COLO668 (cell line): Measurements from ENCODE around the gene ADGRF1.
A peak's percentile ranks its signal among the peaks of the same experiment; 100 is the strongest.
"Not testable (repeated sequence)": the region's sequence is repeated elsewhere in the genome, so short reads cannot be mapped to it uniquely, and the experiment has no call there.

ENCODE experiments used
- DNase-seq: peaks from one replicate; lab custom pipeline; 2025; ENCODE audit not compliant: unreplicated experiment; lab: John Stamatoyannopoulos, UW

Gene ADGRF1

DNA sequence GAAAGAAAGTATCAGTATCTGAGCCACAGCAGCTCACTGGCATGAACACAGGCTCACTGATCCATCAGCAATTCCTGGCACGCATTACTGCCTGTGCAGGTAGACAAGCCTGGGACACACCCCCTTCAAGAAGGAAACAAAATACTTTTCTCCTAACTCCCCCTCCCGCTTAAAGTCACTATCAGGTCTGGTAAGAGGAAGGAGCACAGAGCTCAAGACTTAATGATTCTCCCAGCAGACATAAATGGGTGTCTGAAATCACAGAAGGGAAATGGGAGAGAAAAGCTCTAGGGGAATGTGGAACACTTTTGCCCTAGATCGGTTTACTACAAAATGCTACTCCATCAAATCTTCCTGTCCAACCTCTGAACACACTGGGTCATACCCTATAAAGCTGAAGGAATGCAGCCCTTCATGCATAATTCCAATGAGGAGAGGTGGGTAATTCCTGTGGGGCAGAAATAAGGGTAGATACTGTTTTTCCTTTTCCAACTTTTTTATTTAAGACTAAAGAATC, at the start of gene ADGRF1:
ADGRF1 (minus strand) TSS at position 58 of the 517 bp plus-strand sequence. CDS start 13,271 bp downstream, outside the sequence.
- no peak for DNase-seq

DNA sequence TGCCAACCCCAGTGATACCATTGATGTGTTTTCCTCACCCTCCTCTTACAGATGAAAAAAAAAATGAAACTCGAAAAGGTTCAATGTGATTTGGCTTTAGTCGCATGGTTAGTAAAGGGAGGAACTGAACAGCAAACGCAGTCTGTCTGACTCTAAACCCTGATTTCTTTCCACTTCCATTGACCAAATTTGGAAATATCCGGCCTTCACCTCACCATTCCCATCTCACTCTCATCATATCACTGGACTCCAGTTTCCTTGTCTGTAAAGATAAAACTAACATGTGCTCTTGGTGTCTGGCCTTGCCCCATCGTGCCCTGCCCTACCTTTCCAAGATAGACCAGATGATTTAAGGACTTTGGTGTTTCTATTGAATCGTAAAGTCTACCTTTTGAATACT, 48.7 kb upstream of the ADGRF1 start:
- no peak for DNase-seq

DNA sequence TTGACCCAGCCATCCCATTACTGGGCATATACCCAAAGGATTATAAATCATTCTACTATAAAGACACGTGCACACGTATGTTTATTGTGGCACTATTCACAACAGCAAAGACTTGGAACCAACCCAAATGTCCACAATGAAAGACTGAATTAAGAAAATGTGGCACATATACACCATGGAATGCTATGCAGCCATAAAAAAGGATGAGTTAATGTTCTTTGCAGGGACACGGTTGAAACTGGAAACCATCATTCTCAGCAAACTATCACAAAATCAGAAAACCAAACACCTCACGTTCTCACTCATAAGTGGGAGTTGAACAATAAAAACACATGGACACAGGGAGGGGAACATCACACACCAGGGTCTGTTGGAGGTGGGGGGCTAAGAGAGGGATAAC, 47.3 kb upstream of the ADGRF1 start:
- DNase-seq = not testable (repeated sequence)

DNA sequence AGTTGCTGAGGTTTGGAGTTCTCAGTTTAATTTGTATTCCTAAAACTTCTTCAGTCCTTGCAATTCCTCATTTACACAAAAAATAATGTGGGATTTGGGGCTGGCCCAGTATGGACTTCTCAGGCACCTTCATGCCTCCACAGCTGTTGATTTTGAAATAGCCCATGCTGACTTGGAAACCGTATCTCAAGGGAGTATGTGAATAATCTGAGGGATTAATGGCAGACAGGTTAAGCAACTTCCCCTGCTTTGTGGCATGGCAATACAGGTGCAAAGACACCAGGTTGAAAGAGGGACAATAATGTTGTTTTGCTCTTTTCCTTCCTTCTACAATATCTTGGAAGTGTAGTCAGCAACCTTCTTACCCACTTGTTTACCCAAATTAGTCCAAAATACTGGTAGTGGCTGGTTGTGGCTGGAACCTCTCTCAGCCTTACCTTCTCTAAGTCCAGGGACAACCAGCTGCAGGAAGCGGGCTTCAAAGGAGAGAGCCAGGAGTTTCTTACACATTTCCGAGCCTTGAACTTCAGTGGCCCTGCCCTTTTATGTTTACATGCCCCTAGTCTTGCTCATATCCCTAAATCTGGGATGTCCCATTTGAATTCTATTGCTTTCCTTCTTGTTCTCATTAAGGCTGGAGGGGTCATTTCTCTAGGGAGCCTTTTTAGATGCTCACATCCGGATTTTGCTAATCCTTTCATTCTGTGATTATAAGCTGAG, 44.1 kb upstream of the ADGRF1 start:
- no peak for DNase-seq

DNA sequence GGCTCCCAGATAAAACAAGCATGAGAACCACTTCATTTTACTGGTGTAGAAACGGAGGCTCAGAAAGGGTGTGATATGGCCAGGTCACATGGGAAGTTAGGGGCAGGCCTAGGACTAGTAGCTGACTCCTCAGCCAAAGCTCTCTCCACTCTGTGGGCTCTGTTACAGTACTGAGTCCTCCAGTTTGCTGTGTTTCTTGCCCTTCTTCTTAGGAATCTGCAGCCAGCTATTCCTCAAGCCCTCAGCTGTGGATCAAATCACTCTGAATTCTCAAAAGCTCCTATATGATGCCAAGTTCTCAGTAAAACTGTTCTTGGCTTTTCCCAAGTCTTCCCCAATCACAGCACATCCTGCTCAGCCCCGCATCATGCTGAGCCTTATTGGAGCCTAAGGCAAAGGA, 42.5 kb upstream of the ADGRF1 start:
- DNase-seq = no peak

DNA sequence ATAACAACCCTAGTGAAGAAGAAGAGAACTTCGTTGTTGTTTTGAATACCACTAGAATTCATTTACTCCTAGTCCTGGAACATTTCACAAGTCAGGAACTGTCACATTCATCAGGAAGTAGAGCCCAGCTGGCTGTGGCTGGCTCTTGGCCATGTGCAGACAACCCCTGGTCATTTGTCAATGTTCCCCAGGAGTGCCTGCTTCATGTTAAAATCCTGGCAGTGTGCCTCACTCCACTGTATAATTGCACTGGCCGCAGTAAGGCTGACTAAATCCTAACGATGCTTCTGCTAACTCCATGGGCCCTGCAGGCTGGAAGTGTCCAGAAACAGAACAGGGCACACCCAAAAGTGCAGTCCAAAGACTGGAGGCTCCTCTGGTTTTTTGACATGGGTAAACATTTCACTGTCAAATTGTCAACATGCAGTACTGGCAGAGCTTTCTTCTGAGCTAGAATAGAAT, 41.5 kb upstream of the ADGRF1 start:
- DNase-seq = peak; percentile 41

DNA sequence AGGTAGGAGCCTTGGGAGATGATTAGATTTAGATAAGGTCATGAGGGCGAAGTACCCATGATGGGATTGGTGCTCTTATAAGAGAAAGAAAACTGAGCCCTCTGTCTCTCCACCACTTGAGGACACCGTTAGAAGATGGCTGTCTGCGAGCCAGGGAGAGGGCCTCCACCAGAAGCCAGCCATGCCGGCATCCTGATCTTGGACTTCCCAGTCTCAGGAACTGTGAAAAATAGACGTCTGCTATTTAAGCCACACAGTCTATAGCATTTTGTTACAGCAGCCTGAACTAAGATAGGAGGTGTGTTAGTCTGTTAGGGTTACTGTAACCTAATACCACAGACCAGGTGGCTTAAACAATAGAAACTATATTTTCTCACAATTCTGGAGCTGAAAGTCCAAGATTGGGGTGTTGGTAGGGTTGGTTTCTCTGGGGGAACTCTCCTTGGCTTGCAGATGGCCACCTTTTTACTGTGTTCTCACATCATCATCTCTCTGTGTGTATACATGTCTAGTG, 38.0 kb upstream of the ADGRF1 start:
- DNase-seq = no peak

DNA sequence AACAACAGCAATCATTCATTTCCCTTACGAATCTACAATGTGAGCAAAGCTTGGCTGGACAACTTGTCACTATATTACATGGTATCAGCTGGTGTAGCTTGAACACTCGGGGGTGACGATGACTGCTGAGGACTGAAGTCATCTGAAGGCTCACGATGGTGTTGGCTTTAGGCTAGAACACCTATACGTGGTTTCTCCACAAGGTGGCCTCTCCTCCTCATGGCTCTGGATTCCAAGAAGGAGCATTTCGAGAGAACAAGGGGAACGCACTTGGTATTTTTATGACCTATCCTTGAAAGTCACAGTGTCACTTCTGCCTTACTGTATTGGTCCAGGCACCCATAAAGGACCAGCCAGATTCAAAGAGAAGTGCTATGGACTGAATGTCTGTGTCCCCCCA, 37.5 kb upstream of the ADGRF1 start:
- no peak for DNase-seq

DNA sequence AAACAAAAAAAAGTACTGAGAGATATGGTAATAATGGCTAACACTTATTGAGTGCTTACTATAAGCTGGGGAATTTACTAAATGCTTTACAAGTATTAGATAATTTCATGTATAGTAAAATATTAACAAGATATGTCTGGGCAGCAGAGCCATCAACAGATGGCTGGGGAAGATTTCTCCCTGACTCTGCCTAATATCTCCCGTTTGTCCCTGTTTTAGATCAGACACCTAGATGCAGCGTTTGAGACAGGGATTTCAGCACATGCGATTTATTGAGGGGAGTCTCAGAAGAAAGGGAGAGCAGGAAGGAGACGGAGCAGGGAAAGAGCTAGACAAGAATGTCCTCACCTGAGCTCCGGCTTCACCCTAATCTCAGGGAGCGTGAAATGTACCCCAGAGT, 36.9 kb upstream of the ADGRF1 start:
- no peak for DNase-seq

DNA sequence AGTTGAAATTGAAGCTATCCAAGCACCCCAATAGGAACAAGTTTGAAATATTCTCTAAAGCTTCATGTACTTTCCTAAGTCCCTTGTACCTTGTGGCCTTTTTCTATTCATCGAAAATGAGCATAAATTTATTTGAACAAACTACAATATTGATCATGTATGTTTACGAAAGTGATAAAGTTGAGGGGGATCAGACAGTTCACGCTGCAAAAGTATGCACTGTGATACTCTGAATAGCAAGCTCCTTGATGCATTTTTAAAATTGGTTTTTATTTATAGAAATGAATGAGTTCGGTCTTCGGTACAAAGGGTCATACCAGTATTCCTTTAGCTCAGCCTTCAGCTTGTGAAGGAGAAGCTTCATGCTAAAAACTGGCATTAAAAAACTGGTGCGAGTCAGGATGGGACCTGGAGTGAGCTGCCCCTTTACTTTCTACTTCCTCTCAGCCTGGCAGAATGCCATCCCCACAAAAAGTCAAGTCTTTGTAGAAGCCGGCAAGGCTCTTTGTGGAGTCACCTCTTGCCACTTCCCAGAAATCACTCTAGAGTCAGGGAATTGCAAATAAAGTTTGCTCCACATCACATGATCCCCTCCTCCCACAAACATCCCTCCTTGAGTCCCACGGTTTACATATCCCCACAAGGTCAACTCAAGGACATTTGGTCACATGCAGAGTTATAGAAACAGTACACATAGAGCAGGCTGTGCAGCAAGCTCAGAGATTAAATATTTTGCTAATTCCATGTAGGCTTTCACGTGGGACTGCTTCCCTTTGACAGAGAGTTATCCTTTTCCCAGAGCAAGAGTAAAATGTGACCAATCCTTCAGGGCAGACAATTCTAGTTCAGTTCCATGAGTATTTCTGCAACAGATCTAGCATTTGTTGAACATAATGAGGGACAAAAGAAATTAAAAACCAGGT, 34.6 kb upstream of the ADGRF1 start:
- no peak for DNase-seq

DNA sequence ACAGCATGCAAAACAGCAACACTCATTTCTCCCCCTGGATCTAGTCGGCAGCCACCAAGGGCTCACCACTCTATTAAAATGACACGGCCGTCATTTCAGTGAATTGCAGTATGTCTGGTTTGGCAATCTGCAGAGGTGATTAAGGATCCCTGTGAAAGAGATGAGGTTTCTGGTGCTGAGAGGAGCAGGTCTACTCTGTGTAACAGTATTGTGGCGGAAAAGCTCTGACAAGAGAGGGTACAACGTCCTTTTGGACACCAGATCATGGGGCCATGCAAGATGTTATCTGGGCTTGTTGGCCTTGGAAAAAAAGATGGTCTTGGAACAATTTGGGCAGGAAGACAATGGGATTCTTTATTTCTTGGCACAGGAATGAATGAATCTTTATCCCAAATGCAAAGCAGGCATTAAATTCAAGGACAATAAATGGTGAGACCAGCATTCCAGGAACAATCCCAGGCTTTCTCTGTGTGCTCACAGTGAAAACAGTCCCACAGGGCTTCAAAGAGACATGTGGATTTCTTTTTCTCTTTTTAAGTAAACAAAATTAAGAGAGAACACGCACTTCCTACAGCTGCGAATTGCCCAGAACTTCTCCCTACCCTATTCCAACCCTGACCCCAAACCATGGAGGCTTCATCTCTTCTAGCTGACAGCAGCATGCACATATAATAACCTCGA, 33.7 kb upstream of the ADGRF1 start:
- DNase-seq = no peak

DNA sequence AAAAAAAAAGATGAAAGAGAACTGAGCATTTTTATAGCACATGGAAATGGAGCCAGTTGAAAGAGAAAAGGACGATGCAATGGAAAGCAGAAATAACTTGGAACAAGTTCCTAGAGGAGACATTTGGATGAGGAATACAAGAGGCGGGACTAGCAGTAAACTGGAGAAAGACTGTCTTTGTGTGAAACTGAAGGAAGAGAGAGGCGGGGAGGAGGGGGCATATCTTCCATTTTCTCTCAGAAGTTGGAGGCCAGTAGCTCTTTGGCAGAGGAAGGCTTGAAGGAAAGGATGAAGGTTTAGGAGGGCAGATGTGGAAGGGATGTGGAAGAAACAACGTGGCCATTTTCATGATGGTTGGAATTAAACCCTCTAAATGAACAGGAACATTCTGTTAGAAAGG, 33.0 kb upstream of the ADGRF1 start:
- no peak for DNase-seq

DNA sequence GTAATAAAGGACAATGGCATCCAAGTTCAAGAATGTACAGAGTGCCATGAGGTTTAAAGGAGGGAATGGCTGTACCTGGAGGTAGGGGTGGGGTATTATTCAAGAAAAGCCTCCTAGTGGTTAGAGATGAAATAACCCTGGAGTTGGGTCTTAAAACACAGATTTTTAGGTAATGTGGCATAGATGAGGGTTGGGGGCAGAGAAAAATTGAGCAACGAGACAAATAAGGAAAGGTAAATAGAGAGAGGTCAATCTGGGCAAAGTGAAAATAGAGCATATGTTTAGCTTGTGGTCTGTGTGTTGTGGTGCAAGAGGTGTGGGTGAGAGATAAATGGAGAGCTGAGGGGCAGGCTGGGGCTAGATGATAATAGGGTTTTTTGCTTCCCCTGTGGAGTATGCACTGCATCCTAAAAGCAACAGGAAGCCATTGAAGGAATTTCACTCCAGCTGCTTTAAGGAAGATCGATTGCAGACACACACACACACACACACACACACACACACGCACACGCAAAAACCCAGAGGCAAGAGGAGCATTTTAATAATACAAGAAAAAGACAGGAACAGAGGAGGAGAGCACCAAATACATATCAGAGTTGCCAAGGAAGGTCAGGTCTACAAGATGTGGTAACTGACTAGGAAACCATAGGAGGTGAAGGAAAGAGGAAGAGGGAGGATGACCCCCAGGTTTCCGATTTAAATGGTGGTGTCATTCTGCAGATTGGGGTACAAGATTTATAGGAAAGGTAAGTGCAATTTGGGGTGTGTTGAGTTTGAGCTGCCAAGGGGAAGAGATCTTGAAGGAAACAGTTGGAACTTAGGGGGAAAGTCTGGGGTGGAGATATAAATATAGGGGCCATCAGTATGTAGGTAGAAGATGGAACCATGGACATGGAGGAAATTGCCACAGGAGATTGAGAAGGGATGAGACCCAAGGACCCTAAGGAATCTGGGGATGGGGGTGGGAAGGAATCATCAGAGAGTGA, 31.3 kb upstream of the ADGRF1 start:
- DNase-seq = no peak

DNA sequence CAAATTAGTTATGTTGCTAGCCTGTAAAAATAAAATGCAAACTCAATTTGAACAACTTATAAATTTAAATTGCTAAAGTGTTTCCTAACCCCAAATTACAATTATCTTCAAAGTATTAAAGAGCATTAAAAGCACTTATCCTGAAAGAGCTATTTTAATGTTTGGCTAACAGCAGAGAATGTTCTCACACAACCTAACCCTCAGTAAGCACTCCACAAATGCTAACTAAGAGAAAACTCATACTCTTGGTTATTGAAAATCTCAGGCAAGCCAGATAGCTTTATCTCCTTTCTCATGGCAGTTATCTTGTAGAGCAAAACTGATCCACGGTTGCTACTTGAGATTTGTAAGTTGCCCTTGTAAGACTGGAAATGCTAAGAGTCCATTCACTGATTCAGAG, 30.5 kb upstream of the ADGRF1 start:
- no peak for DNase-seq

DNA sequence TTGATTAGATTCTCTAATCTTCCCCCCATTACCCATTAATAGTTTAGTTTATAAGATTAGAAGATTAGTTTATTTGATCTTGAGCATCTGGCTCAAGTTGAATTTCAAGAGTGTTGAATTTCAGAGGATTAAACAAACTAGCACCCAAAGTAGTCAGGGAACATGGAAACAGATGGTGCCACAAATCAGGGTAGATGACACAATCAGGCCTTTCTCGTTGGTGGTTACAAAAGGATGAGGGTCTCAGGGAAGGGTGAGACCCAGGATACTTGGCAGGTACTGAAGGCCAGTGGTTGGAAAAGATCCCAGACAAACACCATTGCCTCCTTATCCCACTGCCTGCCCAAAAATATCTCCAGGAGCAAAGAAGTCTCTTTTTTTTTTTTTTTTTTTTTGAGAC, 29.5 kb upstream of the ADGRF1 start:
- no peak for DNase-seq

DNA sequence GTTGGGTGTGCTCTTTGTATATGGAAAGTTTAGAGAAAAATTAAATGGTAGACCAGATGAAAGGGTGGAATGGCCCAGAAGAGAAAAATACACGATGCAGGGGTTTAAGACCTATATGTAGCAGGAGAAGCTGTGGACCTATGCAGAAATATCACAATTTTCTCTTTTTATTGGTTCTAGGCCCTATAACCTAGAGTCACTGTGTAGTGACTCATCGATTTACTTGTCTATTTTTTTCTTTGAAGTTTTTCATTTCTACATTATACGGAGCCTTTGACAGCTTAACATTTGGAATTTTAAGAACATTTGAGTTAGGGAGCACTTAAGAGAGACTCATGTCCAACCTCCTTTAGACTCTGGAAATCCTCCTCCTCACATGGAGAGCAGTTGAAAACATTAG, 28.3 kb upstream of the ADGRF1 start:
- DNase-seq = no peak

DNA sequence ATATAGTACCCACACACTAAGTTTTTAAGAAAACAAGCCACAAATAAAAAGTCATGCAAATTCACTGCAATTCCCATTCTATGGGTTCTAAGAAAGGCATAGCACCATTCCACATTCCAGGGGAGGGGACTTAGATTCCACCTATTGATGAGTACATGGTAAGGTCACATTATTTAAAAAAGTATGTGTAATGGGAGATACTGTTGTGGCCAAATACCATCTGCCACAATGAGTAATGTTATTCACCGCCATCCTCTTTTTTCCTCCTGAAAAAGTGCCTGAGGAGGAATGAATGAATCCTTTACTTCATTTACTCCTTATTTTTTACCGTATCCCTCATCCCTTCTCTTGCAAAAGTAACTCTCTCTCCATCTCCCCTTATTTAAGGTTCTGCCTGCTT, 27.0 kb upstream of the ADGRF1 start:
- DNase-seq = no peak

DNA sequence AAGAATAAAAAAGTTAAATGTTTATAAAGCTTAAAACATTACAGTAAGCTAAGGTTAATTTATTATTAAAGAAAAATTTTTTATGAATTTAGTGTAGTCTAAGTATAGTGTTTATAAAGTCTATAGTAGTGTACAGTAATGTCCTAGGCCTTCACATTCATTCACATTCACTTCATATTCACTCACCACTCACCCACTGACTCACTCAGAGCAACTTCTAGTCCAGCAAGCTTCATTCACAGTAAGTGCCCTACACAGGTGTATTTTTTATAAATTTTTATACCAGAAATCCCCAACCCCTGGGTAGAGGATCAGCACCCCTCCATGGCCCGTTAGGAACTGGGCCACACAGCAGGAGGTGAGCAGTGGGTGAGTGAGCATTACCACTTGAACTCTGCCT, 24.3 kb upstream of the ADGRF1 start:
- DNase-seq = no peak

DNA sequence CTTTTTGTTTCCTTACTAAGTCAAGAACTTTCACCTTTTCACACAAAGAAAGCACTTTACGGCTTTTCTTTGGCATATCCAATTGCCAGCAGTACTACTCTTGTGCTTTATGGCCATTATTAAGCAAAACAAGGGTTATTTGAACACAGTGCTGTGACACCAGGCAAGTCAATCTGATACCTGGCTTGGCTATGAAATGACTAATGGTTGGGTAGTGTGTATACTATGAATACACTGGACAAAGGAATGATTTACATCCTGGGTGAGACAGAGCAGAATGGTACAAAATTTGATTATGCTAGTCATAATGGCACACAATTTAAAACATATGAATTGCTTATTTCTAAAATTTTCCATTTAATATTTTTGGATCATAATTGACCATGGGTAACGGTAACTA, 22.1 kb upstream of the ADGRF1 start:
- no peak for DNase-seq

DNA sequence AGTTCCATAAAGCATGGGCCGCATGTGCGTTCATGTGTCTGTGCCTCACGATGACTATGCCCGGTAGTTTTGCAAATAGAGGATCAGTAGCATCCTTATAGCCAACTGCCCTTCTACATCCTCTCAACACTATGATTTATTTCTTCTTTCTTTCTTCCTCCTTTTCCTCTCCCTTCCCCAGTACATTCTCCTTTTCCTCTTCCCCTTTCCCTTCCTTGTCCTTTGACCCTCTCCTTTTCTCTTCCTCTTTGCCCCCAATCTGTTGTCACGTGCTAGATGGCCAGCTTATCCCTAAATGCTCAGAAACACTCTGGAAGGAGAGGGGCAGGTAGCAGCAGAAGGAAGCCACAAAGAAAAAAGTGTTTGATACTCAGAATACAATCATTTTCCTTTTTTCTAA, 20.2 kb upstream of the ADGRF1 start:
- DNase-seq = no peak
